HL-60 (cell line): ENCODE data around the gene IRF3.
A peak's percentile ranks its signal among the peaks of the same experiment; 100 is the strongest.

ENCODE experiments used
- DNase-seq, 2 experiments: peaks; one replicate each; pipeline ENCODE4 v3.0.0-alpha.2; 2010 to 2020; ENCODE audit warnings: low read depth in 1 of 2, low spot score in 1 of 2
- H3K27ac ChIP-seq: fragments of 250-450 bp; sonication (Bioruptor Pico); replicated peaks from 2 replicates; pipeline ENCODE4 v1.5.1; 2020; ENCODE audit warnings: mild to moderate bottlenecking, moderate library complexity
- H3K27me3 ChIP-seq: fragments of 250-450 bp; sonication (Bioruptor Pico); 2 replicates; pipeline ENCODE4 v1.5.1; 2021; ENCODE audit warnings: mild to moderate bottlenecking, moderate library complexity; ENCODE audit not compliant: insufficient read depth, poor library complexity, severe bottlenecking
- H3K4me3 ChIP-seq: replicated peaks from 2 replicates; pipeline ENCODE4 v1.5.1; 2011; ENCODE audit warnings: mild to moderate bottlenecking, control low read depth, low read length; ENCODE audit not compliant: insufficient read depth
- CTCF ChIP-seq: IDR thresholded peaks from one replicate; pipeline ENCODE4 v1.5.1; 2011; ENCODE audit warnings: low read length, control low read depth, inconsistent platforms; ENCODE audit not compliant: insufficient read depth
- GABPA ChIP-seq: IDR thresholded peaks from 2 replicates; pipeline ENCODE4 v1.6.1; 2012; ENCODE audit warnings: low read depth
- POLR2AphosphoS5 ChIP-seq: IDR thresholded peaks from 2 replicates; pipeline ENCODE4 v1.6.1; 2012; ENCODE audit warnings: low read depth
- SPI1 ChIP-seq: IDR thresholded peaks from 2 replicates; pipeline ENCODE4 v1.6.1; 2012; ENCODE audit warnings: low read depth, mild to moderate bottlenecking, borderline replicate concordance
- TF ChIP-seq, protein P1 (sequence below): IDR thresholded peaks from 2 replicates; pipeline ENCODE4 v1.6.1; 2012; ENCODE audit warnings: low read depth; ENCODE audit not compliant: insufficient replicate concordance

The IRF3 gene

DNA sequence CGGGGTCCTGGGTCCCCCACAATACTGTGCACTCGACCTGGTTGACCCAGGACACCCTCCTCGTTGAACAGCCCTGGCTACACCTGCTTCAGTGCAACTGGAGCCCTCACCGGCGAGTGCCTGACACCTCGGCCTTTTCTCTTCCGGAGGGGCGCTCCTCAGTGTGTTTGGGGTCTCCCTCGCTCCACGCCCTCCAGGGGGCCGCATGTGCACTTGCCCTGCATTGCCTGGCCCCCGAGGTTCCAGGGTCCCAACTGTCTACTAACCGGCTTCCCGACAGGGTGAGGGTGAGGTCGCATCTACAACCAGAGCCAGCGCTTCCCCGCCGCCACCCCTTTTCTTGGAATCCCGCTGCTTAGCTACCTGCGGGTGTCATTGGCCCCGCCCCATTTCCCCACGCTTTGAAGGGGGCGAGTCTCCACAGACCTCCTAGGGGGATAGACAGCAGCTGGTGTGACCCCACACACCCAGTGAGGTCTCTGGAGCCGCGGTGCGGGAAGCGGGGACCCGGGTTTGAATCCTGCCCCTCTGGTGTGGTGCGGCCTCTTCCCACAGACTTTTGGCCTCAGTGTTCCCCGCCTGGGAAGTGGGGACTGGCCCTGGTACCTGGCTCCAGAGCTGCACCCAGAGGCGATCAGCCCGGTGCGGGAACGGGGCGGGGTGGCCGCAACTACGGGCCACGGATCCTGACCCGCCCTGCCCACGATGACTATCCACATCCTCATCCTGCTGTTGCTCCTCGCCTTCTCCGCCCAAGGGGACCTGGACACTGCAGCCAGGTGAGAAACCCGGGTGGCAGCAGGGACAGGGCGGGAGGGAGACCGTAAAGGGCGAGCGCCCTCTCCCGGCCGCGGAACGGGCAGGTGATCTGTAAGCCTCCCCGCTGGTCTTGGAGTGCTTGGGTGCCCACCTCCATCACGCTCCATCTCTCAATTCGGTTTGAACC is 23.7 kb upstream of the IRF3 start, which contains the start of gene ADM5:
TSS of gene ADM5 (plus strand) at position 462 of the 946 bp plus-strand sequence. CDS start at position 706, 244 bp downstream.
- H3K4me3 ChIP-seq: no peak within 1 kb of the TSS
- H3K27me3 ChIP-seq: no peaks in the 10 kb centered on the region
- no peak for DNase-seq
- no peak within 1 kb of the TSS for H3K27ac ChIP-seq
- TF ChIP-seq CTCF (no peak), POLR2AphosphoS5 (peak; percentile 9; the same call in 1 of the 2 replicates), GABPA (no peak), SPI1 (no peak)

DNA sequence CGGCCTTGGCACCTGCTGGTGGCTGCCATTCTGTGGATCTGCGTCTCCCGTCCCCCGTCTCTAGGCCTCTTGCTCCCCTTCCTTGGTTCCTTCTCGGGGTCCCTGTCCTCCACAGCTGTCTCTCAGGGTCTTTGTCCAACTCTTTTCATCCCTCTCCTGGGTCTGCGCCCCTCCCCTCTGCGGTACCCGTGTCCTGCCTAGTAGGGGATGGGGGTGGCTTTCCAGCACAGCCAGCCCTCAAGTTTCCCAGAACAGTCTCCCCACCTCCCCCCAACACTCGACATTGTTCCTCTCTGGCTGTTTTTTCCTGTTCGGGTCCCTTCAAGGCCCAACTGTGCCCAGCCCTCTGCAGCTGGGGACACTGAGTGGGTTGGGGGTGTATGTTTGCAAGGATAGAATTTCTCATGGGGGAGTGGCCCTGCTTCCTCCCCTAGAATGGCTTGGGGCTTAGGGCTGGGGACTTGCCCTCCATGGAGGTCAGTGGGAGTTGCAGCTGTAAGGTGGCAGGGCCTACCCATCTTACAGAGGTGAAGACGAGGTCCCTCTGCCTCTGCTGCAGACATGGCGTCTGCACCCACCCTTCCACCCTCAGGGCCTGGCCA is 23.0 kb upstream of the IRF3 start:
- Histone ChIP-seq H3K27me3 (no peaks in the 10 kb centered on the region), H3K27ac (no peak overlapping the region), H3K4me3 (no peak overlapping the region)
- DNase-seq: no peak
- TF ChIP-seq POLR2AphosphoS5 (no peak; the same call in 1 of the 2 replicates), GABPA (no peak), CTCF (no peak), SPI1 (no peak)
- TF ChIP-seq, protein P1, sequence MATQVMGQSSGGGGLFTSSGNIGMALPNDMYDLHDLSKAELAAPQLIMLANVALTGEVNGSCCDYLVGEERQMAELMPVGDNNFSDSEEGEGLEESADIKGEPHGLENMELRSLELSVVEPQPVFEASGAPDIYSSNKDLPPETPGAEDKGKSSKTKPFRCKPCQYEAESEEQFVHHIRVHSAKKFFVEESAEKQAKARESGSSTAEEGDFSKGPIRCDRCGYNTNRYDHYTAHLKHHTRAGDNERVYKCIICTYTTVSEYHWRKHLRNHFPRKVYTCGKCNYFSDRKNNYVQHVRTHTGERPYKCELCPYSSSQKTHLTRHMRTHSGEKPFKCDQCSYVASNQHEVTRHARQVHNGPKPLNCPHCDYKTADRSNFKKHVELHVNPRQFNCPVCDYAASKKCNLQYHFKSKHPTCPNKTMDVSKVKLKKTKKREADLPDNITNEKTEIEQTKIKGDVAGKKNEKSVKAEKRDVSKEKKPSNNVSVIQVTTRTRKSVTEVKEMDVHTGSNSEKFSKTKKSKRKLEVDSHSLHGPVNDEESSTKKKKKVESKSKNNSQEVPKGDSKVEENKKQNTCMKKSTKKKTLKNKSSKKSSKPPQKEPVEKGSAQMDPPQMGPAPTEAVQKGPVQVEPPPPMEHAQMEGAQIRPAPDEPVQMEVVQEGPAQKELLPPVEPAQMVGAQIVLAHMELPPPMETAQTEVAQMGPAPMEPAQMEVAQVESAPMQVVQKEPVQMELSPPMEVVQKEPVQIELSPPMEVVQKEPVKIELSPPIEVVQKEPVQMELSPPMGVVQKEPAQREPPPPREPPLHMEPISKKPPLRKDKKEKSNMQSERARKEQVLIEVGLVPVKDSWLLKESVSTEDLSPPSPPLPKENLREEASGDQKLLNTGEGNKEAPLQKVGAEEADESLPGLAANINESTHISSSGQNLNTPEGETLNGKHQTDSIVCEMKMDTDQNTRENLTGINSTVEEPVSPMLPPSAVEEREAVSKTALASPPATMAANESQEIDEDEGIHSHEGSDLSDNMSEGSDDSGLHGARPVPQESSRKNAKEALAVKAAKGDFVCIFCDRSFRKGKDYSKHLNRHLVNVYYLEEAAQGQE: no peak

- peak in 1 of 2 experiments; percentile 55 for DNase-seq
- no peaks in the 10 kb centered on the region for H3K27me3 ChIP-seq
- no peak overlapping the region for H3K4me3 ChIP-seq
- no peak overlapping the region for H3K27ac ChIP-seq
- TF ChIP-seq, protein P1: no peak
- TF ChIP-seq POLR2AphosphoS5 (peak; percentile 8; the same call in 1 of the 2 replicates), CTCF (no peak), SPI1 (peak; percentile 88)
Observed at GRCh38 chr19:49687566-49688316, 22.1 kb upstream of the IRF3 start.
